NOMO-1 (cell line): ENCODE results near the gene MEF2D.

ENCODE experiments used
- DNase-seq, 2 experiments: peaks; one replicate each; lab custom pipeline; 2025; ENCODE audit not compliant: unreplicated experiment in 2 of 2; lab: John Stamatoyannopoulos, UW

The MEF2D gene

GRCh38 chr1:156430866-156431265 is 69.7 kb downstream of the MEF2D start:
- DNase-seq, result no peak

GRCh38 chr1:156430303-156430702 is 70.3 kb downstream of the MEF2D start:
- no peak for DNase-seq

GRCh38 chr1:156429313-156430060 is 71.1 kb downstream of the MEF2D start:
- no peak for DNase-seq

GRCh38 chr1:156428746-156429288 is 71.8 kb downstream of the MEF2D start:
- DNase-seq, result no peak

GRCh38 chr1:156427957-156428356 is 72.6 kb downstream of the MEF2D start:
- DNase-seq, result no peak

GRCh38 chr1:156425943-156426342 is 74.6 kb downstream of the MEF2D start:
- no peak for DNase-seq

GRCh38 chr1:156424806-156425432 is 75.7 kb downstream of the MEF2D start:
- DNase-seq, result no peak

- no peak for DNase-seq
Observed at GRCh38 chr1:156423422-156424352, 76.9 kb downstream of the MEF2D start.

GRCh38 chr1:156422602-156423091 is 77.9 kb downstream of the MEF2D start:
- DNase-seq, result no peak

GRCh38 chr1:156421939-156422601 is 78.5 kb downstream of the MEF2D start:
- no peak for DNase-seq

- DNase-seq, result peak; percentile 11 to 44
Observed at GRCh38 chr1:156421062-156421938, 79.3 kb downstream of the MEF2D start.

- DNase-seq, result peak; percentile 9 to 35
Observed at GRCh38 chr1:156420205-156421061, 80.1 kb downstream of the MEF2D start.

GRCh38 chr1:156419854-156420204 is 80.7 kb downstream of the MEF2D start:
- DNase-seq, result no peak

- no peak for DNase-seq
Observed at GRCh38 chr1:156418416-156419070, 82.0 kb downstream of the MEF2D start.

GRCh38 chr1:156417401-156418020 is 83.1 kb downstream of the MEF2D start:
- DNase-seq, result no peak

GRCh38 chr1:156416993-156417392 is 83.6 kb downstream of the MEF2D start:
- no peak for DNase-seq

- DNase-seq, result no peak
Observed at GRCh38 chr1:156414461-156415064, 86.0 kb downstream of the MEF2D start.
